Fibroblast of upper back skin (primary cell): ENCODE measurements around the gene HLF.

Experiments used
- DNase-seq: peaks from one replicate; pipeline ENCODE4 v3.0.0-alpha.2; 2013

Gene HLF

GRCh38 chr17:55258578-55259135, 6.1 kb upstream of the HLF start:
- no peak for DNase-seq

DNA sequence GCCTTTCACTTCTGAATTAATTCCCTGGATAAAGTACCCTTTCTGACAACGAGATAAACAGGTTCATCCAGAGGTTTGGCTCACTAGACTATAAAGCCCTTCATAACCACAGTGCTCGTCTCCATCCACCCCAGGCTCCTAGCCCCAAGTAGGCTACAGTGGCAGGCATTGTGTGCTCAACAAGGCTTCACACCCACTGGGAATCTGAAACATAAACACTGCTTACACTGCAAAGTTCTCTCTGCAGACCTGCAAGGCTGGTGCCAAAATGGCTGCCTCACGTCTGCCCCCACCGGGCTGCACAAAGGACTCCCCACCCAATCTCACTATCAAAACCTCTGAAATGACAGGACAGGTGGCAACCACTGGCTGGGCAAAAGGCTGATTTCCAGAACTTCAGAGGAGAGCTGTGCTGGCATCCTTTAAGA, 5.1 kb upstream of the HLF start:
- DNase-seq = no peak

- DNase-seq = no peak
Measured at GRCh38 chr17:55261311-55261710, 3.4 kb upstream of the HLF start.

- DNase-seq = no peak
Measured at GRCh38 chr17:55263569-55264277, 1.0 kb upstream of the HLF start.

DNA sequence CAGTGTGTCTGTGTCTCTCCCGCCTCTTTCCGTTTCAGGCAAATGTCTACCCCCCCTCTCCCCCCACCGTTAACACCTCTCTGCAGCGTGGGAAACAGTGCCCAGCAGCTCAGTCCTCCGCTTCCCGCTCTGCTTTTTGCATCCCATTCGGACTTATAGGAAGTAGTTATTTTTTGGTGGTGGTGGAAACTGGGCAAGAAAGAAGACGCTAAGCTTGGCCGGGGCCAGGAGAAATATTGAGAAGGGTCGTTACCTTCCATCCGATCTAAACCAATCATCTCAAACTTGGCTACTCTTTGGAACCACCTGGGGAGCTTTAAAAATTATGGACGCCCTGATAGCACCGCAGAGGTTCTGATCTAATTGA, 499 bp upstream of the HLF start:
- DNase-seq = no peak

DNA sequence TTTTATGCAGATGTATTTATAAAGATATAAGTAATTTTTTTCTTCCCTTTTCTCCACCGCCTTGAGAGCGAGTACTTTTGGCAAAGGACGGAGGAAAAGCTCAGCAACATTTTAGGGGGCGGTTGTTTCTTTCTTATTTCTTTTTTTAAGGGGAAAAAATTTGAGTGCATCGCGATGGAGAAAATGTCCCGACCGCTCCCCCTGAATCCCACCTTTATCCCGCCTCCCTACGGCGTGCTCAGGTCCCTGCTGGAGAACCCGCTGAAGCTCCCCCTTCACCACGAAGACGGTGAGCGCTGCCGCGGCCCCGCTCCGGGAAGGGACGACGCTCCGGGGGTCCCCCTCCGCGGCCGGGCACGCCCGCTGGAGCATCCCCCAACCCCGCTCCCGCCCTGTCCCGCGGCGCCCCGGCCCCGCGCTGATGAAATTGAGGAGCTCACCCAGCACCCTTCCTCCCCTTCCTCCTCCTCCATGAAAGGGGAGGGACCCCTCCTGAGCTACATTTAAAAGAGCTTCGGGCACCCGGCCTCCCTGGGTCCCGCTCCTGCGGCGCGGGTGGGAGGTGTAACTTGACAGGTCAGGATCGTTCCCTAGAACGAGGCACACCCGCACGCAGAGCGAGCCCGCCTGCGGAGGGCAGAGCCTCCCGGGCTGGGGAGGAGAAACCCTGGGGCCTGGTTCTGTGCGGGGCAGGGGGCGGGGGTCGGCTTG, 706 bp downstream of the HLF start:
- no peak for DNase-seq

GRCh38 chr17:55266051-55266957, 1.5 kb downstream of the HLF start:
- no peak for DNase-seq

DNA sequence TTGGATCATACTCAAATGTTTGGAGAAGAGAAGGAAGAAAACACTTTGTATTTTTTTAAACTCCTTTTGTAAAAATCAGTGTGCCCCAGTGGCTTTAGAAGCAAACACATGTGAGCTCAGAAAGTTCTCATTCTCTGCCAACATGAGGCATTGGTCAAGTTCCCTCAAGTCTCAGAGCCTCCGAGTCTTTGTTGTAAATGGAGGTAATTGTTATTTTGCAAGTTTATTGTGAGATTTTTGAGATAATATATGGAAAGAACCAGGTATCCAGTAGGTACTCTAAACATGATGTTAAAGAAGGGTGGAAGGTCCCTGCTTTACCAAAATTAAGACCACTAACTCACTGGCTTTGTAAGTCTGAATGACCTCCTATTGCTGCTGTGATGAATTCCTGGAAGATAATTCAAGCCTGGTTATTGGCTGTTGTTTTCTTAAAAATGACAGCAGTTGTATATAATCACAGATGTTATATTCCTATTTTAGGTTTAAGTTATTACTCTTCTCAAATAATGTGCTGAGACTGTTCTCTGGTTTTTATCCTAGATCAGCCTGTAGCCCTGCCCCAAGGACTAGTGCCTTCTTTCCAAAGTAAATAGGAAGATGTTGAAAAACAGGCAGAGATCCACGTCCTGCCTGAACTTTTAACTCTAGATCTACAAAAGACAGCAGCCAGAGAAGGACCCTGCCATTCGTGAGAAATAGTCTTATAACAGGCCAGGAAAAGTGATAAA, 2.4 kb downstream of the HLF start:
- DNase-seq = no peak

DNA sequence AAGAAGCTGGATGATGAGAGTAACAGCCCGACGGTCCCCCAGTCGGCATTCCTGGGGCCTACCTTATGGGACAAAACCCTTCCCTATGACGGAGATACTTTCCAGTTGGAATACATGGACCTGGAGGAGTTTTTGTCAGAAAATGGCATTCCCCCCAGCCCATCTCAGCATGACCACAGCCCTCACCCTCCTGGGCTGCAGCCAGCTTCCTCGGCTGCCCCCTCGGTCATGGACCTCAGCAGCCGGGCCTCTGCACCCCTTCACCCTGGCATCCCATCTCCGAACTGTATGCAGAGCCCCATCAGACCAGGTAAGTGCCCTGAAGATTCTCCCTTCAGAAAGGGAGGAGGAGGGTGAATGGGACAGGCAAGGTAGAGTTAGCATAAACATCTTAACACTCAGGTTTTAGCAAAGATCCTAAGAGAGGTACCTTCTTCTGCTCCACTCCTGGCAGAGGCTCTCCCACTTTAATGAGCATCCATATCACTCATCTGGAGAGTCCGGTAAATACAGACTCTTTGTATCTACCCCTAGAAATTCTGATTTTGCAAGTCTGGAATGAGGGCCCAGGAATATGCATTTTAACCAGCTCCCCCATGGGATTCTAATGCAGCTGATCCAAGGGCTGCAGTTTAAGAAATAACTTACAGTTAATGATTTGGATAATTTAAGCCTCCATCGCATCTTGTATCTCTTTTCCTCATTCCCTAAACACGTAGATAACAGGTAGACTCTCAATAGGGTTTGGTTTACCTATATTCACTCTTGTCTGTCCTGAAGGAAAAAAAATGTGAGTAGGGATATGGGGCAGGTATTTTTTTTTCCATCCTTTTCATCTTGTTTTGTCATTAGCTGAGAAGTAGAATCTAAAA, 3.3 kb downstream of the HLF start:
- DNase-seq = no peak

- no peak for DNase-seq
Measured at GRCh38 chr17:55268649-55269480, 4.1 kb downstream of the HLF start.

- DNase-seq = no peak
Measured at GRCh38 chr17:55269894-55270293, 5.1 kb downstream of the HLF start.

GRCh38 chr17:55271223-55271571, 6.4 kb downstream of the HLF start:
- DNase-seq = no peak

DNA sequence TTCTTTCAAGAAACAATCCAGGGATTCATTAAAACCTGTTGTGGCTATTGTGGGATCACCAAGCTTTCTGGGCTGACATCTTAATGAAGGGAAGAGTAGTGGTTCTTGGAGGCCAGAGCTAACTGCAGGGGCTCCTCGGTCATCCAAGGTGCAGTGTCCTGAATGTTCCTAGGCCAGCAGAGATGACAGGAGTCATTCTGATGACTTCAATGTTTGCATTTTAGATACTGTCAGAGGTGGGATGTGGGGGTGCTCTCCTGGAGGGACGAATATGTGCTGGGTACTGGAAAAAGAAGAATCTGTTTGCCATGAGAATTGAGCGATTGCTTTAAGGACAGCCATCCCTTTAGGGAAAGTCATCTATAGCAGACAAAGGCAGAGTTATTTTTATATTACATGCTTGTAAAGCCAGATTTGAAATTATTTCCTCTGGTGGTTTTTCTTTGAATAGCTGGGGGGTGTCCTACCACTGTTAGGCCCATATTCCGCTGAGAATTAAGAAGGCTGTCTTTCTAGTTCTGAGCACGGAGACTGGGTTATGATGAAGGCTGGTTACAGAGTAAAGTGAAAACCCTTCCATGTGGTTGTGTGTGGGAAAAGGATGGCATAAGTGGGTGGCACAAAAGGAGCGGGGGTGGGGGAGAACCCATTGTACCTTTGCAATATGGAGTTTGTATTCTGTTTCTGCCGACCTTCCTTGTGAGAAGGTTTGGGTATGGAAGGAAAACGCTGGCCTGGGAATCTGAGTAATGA, 7.4 kb downstream of the HLF start:
- no peak for DNase-seq

DNA sequence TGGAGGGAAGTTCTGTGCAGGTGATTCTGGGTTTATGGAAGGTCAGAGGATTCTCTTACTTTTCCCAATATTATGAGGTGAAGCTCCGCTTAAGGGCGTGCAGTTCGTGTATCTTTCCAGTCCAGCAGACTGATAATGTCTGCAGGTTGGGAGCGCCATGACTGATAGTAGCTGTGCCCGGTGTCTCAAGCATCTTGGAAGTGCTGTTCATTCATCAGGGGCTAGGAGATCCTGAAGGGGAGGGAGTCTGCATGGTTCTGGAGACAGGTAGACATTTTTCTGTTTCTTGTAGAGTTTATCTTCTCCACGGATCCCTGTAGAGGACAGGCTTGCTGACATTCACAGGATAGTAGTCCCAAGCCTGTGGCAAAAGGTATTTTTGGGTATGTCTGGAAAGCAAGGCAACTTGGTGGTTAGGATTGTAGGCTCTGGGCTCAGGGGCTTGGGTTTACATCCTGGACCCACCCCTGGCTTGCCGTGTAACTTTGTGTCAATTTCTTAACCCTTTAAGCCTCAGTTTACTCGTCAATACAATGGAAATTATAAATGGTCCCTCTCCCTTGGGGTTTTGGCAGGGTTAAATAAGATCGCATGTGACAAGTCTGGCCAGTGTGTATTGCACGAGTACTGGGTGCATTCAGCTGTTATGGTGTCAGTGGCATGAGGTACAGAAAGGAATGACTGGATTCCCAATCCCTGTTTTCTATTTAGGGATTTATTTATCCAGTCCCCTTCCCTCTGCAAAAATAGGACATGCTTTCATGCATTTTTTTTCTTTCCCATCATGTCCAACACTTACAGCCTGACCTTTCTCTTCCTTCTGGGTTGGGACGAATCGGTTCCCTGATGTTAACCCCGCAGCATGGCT, 8.2 kb downstream of the HLF start:
- DNase-seq = no peak

- DNase-seq = no peak
Measured at GRCh38 chr17:55273579-55274354, 9.0 kb downstream of the HLF start.

DNA sequence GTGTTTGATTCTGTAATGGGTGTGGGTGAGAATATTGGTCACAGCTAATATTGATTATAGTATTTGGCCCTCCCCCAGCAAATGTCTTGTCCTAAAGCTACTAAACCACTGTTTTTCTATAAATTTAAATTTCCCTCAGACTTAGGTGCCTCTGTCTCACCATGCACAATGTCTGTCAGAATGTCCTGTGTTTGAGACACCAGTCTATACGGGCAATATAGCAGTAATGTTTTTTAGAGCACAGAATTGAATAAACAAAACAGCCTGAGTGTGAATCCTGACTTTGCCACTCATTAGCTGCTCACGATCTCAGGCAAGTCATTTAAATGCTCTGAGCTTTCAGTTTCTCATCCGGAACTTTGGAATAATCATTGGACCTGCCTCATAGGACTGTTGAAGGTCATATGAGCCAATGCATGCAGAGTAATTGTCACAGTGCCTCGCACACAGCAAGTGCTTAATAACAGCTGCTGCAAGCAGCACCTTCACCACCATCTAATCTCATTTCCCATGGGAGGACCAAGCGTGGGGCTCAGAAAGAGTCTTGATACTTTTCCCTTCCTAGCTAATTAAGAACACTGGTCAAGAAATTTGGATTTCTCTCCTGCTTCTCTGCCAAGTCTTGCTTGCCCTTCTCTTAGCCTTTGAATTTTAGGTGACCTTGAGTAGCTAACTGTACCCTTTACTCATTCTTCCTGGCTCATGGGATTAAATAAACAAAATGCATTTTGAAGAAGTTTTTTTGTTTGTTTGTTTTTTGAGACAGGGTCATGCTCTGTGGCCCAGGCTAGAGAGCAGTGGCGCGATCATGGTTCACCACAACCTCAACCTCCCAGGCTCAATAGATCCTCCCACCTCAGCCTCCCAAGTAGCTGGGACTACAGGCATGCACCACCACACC, 9.8 kb downstream of the HLF start:
- no peak for DNase-seq
